HUDEP-2 (cell line): ENCODE results near the gene MASP2.
"Not testable (repeated sequence)": the region's sequence is repeated elsewhere in the genome, so short reads cannot be mapped to it uniquely, and the experiment has no call there.

Experiments used
- DNase-seq, 76 experiments: peaks; one replicate each; lab custom pipeline; 2025; ENCODE audit not compliant: unreplicated experiment in 76 of 76; lab: John Stamatoyannopoulos, UW

Gene MASP2

DNA sequence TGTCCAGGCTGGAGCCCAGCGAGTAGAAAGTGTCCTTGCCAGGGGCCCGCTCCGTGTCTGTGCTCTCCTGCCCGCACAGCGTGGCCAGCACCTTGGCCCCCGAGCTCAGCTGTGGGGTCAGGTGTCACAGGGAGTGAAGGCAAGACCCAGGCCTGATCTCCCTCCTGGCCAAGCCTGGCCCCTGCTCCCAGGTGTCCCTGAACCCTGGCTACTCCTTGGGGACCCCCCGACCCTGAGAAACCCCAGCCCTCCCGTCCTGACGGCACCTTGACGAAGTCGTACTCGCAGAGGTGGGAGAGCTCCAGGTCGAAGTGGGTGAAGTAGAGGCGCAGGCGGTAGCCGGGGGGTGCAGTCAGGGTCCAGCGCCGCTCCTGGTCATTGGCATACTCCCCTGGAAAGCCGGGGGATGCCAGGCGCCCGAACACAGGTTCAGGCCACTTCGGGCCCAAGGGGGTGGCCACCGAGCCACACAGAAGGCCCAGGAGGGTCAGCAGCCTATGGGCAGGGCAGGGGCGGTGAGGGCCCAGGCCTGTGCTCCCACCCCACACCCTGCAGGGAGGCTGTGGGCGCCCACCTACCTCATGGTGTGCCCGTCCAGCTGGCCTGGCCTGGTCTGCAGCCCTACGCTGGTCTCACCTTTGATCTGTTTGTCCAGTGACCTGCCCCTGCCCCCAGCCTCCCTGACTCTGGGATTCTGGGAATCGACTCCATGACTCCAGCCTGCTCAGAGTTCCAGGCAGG is at the start of gene MASP2:
Gene MASP2, minus strand, starts transcription at position 615 of the 741 bp plus-strand sequence. Its CDS starts 32 bp downstream, at position 583.
- no peak for DNase-seq

DNA sequence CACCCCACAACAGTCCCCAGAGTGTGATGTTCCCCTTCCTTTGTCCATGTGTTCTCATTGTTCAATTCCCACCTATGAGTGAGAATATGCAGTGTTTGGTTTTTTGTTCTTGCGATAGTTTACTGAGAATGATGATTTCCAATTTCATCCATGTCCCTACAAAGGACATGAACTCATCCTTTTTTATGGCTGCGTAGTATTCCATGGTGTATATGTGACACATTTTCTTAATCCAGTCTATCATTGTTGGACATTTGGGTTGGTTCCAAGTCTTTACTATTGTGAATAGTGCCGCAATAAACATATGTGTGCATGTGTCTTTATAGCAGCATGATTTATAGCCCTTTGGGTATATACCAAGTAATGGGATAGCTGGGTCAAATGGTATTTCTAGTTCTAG is 36.7 kb upstream of the MASP2 start:
- DNase-seq: not testable (repeated sequence)

DNA sequence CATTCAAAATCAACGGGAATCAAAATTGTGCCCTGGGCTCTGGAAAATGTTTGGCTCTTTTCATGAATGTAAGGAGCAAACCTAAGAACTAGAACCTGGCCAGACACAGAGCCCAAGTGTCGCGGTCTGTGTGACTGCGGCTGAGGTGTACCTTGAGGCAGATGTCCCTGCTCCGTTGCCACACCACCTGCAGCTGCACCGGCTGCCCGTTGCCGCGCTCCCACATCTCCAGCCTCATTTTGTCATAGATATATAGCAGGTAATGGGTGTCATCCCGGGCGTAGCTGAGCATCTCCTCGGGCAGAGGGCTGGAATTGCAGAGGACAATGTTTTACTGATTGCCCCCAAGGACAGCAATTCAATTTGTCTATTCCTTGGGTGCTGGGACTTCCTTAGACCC is 33.9 kb upstream of the MASP2 start:
- DNase-seq: no peak

DNA sequence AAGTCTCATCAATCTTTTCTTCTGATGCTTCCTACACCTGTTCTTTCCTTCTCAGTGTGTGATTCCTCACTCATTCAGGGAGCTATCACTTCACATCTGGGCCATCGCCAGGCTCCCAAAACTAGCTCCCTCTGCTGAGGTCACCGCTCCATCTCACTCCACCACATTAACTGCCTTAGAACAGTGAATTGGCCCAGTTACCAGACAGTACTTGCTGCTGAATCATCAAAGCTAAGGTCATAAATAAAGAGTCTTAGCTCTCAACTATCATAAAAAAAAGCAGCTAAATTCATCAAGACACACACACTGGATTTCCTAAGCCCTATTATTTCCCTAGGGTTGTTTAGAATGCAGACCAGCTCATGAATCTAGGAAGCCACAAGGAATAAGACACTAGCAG is 31.6 kb upstream of the MASP2 start:
- no peak for DNase-seq

DNA sequence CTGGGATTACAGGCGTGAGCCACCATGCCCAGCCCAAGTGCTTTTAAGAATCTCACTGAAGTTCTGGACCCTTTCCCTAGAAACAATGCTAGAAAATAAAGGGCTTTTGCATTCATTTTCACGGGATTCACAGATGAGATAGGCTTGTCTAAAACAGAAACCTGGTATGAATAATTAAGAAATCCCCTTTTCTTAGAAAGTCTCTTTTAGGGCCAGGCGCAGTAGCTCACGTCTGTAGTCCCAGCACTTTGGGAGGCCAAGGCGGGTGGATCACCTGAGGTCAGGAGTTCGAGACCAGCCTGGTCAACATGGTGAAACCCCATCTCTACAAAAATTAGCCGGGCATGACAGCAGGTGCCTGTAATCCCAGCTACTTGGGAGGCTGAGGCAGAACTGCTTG is 26.4 kb upstream of the MASP2 start:
- not testable (repeated sequence) for DNase-seq

DNA sequence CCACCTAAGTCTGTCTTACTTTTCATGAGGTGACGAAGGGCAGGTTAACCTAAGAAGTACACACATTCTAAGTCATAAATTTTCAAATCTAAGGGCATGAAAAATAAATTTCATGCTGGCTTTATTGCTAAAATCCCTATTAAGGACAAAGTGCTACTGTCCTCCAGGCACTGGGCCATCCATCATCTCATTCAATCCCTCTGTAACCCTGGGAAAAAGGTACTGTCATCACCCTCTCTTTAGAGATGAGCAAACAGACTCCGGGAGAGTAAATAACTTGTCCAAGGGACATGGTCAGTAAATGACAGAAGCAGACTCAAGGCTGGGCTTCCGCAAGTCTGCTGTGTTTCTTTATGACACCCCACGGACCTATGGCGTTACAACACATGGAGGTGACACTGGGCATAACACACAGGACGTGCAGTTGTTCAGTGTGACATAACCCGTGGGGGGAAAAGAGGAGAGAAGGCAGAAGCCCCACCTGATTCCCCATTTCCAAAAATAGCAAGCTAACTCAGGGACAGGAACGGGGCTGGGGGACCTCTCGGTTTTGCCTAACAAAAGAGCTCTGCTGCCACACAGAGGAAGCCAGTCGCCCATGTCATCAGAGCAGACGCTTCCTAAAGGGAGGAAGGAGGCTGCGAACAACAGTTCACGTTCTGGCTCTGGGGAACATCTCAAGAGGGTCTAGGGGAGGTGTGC is 25.3 kb upstream of the MASP2 start:
- DNase-seq: no peak

DNA sequence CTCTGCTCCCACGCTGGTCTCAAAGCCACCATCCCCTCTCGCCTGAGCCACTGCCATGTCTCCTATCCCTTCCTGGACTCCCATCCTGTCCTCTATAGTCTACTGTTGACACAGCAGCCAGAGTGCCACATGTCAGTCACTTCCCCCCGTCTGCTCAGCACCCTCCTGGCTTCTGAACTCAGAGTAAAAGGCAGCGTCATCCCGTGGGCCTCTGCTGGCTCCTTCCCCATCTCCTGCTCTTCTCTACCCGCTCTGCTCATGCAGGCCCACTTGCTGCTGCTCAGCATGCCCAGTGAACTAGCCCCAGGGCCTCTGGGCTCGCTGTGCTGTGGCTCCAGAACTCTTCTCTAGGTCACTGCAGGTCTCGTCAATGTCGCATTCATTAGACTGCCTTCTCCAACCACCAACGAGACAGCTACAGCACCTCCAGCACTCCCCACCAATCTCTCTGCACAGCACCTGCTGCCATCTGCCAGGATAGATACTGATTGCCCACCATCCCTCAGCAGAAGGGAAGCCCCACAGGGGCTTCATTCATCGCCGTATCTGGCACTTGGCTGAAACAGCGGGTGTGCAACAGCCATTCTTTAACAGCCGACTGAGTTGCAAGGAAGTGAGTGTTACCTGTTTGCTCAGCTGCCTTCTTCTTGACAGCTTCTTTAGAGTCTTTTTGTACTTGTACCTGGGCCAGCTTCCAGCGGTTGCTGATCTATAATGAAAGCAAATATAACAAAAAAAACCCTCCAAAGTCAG is 24.6 kb upstream of the MASP2 start:
- DNase-seq: no peak

DNA sequence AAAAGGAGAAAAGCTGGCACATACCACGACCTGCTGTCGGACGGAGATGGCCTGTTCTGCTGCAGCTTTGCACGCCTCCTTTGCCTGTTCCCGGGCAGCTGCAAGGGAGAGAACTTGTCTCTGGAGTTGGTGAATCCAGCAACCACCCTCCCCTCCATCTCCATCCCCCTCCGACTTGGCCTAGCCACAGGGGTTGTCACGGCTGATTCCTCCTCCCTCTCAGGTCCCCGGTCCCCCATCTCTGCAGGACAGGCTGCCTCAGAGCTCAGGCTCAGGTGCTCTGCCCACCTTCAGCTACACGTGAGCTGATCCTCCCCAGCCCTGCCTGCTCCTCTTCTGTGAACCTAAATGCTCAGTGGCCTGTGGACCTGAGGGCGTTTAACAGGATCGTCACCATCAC is 23.8 kb upstream of the MASP2 start:
- no peak for DNase-seq

DNA sequence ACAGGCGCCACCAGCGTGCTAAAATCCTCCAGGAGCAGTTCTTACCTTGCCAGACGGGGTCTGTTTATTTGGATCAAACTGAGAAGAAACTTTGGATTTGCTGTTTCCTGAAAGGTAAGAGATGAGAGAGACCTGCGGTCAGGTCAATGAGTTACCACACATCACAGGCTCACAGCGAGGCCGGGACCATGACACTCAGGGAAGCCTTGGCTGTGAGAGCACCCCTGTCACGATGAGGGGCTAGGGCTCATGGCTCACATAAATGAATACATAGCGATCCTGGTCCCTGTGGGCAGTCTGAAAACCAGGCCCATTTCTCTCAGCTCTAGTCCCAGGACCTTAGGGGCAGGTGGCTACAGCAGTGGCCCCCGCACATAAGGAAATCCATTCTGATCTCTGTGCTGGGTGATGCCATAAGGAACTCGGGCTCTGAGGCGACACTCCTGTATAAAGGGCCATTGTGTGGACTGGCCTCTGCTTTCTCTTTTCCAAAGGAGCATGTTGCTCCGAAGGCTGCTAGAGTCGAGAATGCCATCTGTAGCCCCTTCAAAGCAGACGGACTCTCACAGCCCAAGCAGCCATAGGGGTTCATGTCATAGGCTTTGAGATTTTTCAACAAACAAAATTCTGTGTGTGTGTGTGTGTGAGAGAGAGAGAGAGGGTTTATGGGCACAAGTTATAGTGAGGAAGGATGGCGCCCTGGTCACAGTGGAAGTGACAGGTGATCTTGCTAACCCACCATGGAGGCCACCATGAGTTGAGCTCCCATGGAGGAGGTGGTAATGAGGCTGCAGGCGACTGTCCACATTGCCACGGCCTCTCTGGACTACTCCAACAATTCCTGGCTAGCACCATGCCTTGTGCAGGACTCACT is 21.8 kb upstream of the MASP2 start:
- no peak for DNase-seq

DNA sequence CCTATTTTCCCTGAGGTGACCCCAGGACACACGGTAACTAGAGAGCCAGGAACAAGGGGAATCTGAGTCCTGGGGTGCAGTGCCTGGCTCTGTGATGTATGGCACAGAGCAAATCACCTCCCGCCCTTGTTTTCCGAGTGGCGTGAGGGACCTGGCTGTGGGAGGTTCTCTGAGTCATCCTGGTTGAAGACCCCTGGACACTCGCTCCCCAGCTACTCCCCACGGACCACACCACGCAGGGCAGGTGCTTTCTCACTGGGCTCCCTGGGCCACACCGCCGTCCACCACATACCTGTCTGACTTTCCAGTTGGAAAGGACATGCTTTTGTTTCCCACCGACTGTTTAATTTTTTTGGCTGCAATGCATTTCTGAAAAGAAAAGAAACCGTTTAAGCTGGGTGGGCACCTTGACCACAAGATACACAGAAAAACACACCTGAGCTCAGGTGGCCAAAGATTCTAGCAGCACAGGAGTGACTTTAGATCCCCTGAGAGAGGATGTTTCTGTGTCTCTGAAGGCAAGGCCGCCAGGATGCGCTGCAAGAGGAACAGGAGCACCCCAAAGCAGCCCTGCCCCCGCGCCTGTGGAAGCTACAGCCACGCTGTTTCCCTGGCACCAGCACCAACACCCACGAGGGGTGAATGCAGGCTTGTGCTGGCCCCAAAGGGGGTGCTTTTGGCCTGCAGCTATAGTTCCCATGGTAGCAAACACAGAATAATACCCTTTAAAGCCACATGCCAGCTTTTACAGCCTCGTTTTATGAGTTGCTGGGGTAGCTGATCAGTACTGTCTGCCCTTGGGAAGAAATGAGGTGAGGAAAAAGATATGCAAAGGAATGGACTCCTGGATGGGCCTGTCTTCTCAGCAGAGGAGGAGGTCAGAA is 20.9 kb upstream of the MASP2 start:
- no peak for DNase-seq

DNA sequence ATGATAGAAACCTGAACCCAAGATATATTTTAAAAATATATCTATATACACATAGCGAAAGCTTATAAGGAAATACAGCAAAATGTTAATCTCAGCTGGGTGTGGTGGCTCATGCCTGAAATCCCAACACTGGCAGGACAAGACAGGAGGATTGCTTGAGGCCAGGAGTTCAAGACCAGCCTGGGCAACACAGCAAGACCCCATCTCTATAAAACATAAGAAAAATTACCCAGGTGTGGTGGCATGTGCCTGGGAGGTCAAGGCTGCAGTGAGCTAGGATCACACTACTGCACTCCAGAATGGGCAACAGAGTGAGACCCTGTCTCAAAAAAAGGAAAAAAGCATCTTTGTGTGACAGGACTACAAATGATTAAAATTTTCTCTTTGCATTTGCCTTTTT is 18.8 kb upstream of the MASP2 start:
- no peak for DNase-seq

DNA sequence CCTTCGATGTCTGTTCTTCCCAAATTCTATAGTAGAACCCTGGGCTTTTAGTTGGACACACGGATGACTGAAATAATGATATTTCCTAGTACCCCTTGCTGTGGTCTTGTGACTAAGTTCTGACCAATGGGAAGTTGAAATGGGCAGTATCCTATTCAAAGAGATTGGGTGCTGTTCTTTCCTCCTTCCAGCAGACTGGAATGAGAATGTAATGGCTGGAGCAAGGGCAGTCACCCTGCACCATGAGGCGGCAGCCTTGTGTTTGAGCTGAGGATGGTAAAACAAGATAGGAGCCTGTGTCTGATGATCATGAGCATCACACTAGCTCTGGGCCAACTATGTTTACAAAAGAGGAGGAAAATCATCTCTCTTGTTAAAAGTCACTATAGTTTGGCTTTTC is 17.9 kb upstream of the MASP2 start:
- DNase-seq: no peak

DNA sequence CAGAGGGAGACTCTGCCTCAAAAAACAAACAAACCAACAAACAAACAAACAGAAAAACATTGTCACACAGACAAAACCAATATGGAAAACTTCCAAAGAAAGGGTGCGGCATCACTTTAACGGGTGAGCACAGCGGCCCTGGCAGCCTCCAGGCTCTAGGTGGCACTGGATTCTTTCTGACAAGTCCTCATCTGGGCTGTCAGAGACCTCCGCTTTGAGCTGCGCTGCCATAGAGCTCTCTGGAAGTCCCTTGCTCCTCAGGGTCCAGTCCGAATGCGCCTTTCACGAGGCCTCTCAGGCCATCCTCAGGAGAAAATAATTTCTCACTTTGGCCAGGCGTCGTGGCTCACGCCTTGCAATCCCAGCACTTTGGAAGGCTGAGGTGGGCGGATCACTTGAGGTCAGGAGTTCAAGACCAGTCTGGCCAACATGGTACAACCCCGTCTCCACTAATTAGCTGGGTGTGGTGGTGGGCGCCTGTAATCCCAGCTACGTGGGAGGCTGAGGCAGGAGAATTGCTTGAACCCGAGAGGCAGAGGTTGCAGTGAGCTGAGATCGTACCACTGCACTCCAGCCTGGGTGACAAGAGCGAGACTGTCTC is 17.0 kb upstream of the MASP2 start:
- DNase-seq: peak in 28 of 76 experiments; percentile 6 to 53 (median 21)

DNA sequence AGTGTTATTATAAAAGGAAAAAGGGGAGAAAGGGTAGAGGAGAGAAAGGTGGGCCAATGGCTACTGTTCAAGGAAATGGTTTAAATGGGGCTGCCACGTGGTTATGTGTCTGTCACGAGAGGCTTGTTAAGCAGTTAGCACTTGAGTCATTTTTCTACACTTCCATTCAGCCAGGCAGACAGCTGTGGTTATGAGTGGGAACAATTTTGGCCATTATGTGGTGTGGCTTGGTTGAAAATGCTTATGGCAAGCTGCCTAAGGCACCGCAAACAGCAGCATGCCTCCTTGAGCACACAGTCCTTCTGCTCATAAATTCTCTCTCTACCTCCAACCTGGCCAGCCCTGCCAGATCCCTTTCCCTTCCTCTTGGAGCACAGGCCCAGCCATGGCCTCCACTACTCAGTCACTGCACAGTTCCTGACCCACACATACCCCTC is 15.9 kb upstream of the MASP2 start:
- DNase-seq: no peak

DNA sequence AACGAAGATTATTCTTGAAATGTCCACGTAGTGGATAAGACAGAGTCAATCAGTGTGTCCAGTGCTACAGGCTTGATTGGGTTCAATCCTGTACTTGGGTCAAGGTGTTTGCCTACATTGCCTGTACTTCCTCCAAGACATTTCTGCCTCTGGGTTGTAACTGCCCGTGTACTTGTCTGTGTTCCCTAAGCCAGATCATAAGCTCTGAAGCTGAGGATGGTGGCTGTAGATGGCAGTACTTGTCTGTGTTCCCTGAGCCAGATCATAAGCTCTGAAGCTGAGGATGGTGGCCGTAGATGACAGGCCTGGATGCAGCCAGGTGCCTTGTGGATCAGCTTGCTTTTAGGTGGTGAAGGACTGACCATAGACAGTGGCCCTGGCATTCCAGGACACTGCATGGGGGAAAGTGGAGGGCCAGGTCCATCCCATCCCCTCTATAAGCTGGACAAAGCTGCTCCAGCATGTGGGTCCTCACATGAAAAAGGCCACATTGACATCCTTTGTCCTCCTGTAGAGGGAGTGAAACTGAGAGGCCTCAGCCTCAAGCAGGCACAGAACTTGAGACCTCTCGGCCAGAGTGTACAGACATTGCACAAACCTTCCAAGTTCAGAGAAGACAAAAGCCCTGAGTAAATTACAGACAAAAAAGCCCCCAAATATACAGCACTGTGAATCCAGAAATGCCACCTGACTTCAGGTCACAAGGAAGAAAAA is 14.8 kb upstream of the MASP2 start:
- no peak for DNase-seq

DNA sequence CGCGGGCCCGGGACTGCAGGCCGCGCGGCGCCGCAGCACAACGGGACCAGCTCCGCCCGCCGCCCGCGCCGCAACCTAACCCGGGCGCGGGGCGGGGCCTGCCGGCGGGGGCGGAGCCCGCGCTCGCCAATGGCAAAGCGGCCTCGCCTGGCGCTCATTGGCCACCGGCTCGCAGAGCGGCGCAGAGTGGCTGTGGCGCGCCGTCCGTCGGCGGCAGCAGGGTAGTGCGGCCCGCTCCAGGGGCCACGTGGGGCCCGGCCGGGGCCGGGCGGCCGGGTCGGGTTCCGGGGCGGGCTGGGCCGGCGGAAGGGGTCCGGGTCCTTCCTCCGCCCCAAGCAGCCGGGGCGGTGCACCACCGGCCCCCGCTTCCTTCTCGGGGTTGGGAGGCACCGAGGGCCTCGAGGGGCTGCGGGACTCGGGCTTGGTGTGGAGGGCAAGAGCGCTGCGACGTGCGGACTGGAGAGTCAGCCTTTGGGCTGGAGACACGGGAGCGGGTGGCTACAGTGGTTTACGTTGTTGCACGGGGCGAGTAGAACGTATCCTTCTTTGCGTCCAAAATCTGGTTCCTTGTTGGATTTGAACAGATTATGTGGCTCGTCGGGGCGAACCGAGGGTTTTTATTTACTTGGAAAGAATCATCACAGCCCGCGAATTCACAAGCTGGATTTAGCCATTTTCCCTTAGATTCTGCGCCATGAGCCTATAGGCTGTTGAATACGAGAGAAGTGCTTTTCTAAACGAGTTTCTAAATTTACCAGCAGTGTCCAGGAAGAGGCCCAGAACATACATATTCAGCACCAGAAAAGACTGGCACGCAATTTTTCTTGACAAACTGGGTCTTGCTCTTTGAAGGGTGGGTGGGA is 13.2 kb upstream of the MASP2 start, which contains the start of gene SRM:
Gene SRM, minus strand, starts transcription at position 51 of the 863 bp plus-strand sequence. CDS start 75 bp downstream, outside the sequence.
- peak in 73 of 76 experiments; percentile 21 to 93 (median 81) for DNase-seq

DNA sequence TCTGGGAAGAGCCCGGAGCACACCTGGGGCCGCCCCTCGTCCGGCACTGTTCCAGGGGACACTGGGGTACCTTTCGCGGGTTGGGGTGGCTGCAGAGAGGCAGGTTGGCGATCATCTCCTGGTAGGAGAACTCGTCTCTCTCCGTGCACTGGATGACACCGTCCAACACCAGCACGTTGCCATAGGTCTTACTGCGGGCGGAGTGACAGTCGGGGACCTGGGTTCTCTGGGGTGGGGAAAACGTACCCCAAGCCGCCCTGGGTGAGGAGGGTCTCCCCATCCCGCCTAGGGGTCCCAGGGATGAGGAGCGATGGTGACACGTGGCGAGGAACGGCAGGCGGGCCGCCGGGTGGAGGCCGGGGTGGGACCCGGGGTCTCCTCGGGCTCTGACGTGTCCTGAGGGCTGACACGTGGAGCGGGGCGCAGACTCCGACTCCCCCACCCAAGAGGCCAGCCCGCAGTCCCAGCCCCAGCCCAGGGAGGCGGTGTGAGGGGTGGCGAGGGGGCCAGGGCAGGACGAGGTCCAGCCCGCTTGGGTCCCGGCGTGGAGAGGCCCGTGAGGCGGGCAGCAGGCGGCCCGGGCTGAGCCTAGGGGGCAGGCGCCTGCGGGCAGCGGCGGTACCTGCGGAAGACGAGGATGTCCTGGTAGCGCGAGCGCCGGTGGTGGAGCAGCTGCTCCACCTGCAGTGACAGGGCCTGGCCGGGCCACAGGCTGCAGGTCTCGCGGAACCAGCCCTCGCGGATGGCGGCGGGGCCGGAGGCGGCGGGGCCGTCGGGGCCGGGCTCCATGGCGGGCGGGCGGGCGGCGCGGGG is 12.3 kb upstream of the MASP2 start:
- DNase-seq: peak in 3 of 76 experiments; percentile 23 to 49 (median 43)
